PFSK-1 (cell line): ENCODE data around the gene ANAPC16.

Experiments used
- SIN3A ChIP-seq: IDR thresholded peaks from 2 replicates; pipeline ENCODE4 v1.6.1; 2012; ENCODE audit warnings: mild to moderate bottlenecking, low read length, moderate library complexity, borderline replicate concordance; ENCODE audit not compliant: insufficient read depth
- TF ChIP-seq, protein P1 (sequence below), 2 experiments: IDR thresholded peaks; 2 replicates each; pipeline versions ENCODE4 v1.6.1 to v1.8.0; 2011 to 2012; ENCODE audit warnings: low read depth in 2 of 2, low read length in 2 of 2, control low read depth in 1 of 2, inconsistent platforms in 1 of 2, mild to moderate bottlenecking in 1 of 2, moderate library complexity in 1 of 2; ENCODE audit not compliant: insufficient read depth in 1 of 2

DNA sequence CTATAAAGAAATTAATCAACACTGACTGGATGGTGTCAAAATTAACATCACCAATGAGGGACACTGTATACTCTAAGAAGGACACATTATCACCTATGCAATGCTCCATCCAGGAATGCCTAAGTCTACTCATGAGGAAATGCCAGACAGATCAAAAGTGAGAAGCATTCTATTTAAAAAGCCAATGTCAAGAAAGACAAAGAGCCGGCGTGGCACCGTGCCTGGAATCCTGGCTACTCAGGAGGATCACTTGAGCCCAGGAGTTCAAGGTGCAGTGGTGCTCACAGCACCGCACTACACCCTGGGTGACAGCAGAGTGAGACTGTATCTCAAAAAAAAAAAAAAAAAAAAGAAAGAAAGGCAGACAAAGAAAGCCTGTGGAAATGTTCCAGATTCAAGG lies 45.5 kb upstream of the ANAPC16 start:
- TF ChIP-seq SIN3A = no peak
- TF ChIP-seq, protein P1, sequence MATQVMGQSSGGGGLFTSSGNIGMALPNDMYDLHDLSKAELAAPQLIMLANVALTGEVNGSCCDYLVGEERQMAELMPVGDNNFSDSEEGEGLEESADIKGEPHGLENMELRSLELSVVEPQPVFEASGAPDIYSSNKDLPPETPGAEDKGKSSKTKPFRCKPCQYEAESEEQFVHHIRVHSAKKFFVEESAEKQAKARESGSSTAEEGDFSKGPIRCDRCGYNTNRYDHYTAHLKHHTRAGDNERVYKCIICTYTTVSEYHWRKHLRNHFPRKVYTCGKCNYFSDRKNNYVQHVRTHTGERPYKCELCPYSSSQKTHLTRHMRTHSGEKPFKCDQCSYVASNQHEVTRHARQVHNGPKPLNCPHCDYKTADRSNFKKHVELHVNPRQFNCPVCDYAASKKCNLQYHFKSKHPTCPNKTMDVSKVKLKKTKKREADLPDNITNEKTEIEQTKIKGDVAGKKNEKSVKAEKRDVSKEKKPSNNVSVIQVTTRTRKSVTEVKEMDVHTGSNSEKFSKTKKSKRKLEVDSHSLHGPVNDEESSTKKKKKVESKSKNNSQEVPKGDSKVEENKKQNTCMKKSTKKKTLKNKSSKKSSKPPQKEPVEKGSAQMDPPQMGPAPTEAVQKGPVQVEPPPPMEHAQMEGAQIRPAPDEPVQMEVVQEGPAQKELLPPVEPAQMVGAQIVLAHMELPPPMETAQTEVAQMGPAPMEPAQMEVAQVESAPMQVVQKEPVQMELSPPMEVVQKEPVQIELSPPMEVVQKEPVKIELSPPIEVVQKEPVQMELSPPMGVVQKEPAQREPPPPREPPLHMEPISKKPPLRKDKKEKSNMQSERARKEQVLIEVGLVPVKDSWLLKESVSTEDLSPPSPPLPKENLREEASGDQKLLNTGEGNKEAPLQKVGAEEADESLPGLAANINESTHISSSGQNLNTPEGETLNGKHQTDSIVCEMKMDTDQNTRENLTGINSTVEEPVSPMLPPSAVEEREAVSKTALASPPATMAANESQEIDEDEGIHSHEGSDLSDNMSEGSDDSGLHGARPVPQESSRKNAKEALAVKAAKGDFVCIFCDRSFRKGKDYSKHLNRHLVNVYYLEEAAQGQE (IDR thresholded peaks at IDR 0.05; ENCODE audit: insufficient read depth in 1 of 2, low read depth in 2 of 2, low read length in 2 of 2) = no peak
